Lower leg skin (tissue), 3 donors: ENCODE results near the gene RIBC2.

Experiments used
- POLR2A ChIP-seq, 2 donors: fragments of 450-650 bp; IDR thresholded peaks; one replicate each; pipeline ENCODE4 v1.6.1; 2016 to 2017; ENCODE audit warnings: antibody characterized with exemption in 2 of 2, mild to moderate bottlenecking in 1 of 2, moderate library complexity in 1 of 2
- TF ChIP-seq, protein P1 (sequence below), 3 donors: fragments of 450-650 bp; IDR thresholded peaks; one replicate each; pipeline ENCODE4 v1.5.1; 2016; ENCODE audit warnings: antibody characterized with exemption in 3 of 3, mild to moderate bottlenecking in 3 of 3, moderate library complexity in 2 of 3

DNA sequence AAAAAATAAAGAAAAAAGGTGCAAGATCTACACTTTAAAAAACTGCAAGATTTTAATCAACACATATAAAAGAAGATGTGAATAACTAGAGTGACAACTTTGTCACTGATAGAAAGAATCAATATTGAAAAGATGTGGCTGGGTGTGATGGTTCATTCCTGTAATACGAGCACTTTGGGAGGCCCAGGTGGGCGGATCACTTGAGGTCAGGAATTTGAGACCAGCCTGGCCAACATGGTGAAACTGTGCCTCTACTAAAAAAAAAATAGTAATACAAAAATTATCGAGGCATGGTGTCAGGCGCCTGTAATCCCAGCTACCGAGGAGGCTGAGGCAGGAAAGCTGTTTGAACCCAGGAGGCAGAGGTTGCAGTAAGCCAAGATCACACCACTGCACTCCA is 68.2 kb downstream of the RIBC2 start:
- TF ChIP-seq POLR2A (IDR thresholded peaks at IDR 0.05), result no peak
- TF ChIP-seq, protein P1, sequence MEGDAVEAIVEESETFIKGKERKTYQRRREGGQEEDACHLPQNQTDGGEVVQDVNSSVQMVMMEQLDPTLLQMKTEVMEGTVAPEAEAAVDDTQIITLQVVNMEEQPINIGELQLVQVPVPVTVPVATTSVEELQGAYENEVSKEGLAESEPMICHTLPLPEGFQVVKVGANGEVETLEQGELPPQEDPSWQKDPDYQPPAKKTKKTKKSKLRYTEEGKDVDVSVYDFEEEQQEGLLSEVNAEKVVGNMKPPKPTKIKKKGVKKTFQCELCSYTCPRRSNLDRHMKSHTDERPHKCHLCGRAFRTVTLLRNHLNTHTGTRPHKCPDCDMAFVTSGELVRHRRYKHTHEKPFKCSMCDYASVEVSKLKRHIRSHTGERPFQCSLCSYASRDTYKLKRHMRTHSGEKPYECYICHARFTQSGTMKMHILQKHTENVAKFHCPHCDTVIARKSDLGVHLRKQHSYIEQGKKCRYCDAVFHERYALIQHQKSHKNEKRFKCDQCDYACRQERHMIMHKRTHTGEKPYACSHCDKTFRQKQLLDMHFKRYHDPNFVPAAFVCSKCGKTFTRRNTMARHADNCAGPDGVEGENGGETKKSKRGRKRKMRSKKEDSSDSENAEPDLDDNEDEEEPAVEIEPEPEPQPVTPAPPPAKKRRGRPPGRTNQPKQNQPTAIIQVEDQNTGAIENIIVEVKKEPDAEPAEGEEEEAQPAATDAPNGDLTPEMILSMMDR (IDR thresholded peaks at IDR 0.05), result no peak
